IMR-90 (cell line): ENCODE data around the gene KRTAP9-1. TPM values are rescaled to one million over a fixed set of nuclear protein-coding genes. Genes with fewer than 3 reads are reported as not detected.
"Not testable (repeated sequence)": the region's sequence is repeated elsewhere in the genome, so short reads cannot be mapped to it uniquely, and the experiment has no call there.

Experiments used
- ATAC-seq: fragments of 200-7000 bp; cut with Tn5 transposase; 2 replicates; pipeline ENCODE4 v1.9.1; 2020; ENCODE audit warnings: low read depth, mild to moderate bottlenecking, moderate library complexity
- BruUV-seq: library from RNA; stranded (reverse); fragments of 400-500 nt; replicated peaks from 2 replicates; lab custom pipeline; 2021; lab: Mats Ljungman, UMichigan
- CTCF ChIA-PET: fragments of 300-600 bp; formaldehyde crosslinking; extraction: SDS; loops from one replicate; lab custom pipeline; 2021; ENCODE audit warnings: antibody characterized with exemption; lab: Yijun Ruan, JAX
- POLR2A ChIA-PET: fragments of 300-600 bp; sonication (Branson Sonifier 250); formaldehyde crosslinking; loops from one replicate; lab custom pipeline; 2022; ENCODE audit warnings: antibody characterized with exemption; ENCODE audit not compliant: unreplicated experiment; lab: Charles Lee
- DNase-seq: peaks from one replicate; pipeline ENCODE4 v3.0.0; 2013
- H2AFZ ChIP-seq: replicated peaks from 2 replicates; pipeline ENCODE3; 2013; ENCODE audit warnings: low read length, mild to moderate bottlenecking; ENCODE audit not compliant: poor library complexity
- H2AK5ac ChIP-seq: 2 replicates; pipeline ENCODE4 v1.6.1; 2013; ENCODE audit warnings: low read depth, low read length, inconsistent platforms
- H2AK9ac ChIP-seq: replicated peaks from 2 replicates; pipeline ENCODE3; 2013; ENCODE audit warnings: mild to moderate bottlenecking, low read depth, low read length, moderate library complexity; ENCODE audit not compliant: poor library complexity
- H2BK120ac ChIP-seq: 2 replicates; pipeline ENCODE4 v1.6.1; 2013; ENCODE audit warnings: low read depth, low read length, inconsistent platforms
- H2BK15ac ChIP-seq: 3 replicates; pipeline ENCODE4 v1.6.1; 2013; ENCODE audit warnings: low read depth, low read length, inconsistent platforms
- H2BK20ac ChIP-seq: 2 replicates; pipeline ENCODE4 v1.6.1; 2013; ENCODE audit warnings: low read depth, mild to moderate bottlenecking, inconsistent platforms, low read length, moderate library complexity
- H2BK5ac ChIP-seq: 2 replicates; pipeline ENCODE4 v1.6.1; 2013; ENCODE audit warnings: mild to moderate bottlenecking, low read depth, low read length, inconsistent platforms; ENCODE audit not compliant: poor library complexity, severe bottlenecking
- H3K14ac ChIP-seq: replicated peaks from 2 replicates; pipeline ENCODE4 v1.6.1; 2013; ENCODE audit warnings: low read depth, low read length, inconsistent platforms
- H3K18ac ChIP-seq: 2 replicates; pipeline ENCODE4 v1.6.1; 2013; ENCODE audit warnings: low read depth, low read length, control low read depth
- H3K23ac ChIP-seq: 2 replicates; pipeline ENCODE4 v1.6.1; 2013; ENCODE audit warnings: low read depth, low read length, inconsistent platforms
- H3K27ac ChIP-seq: 2 replicates; pipeline ENCODE4 v1.5.1; 2013; ENCODE audit warnings: mild to moderate bottlenecking, control low read depth, low read length; ENCODE audit not compliant: insufficient read depth
- H3K27me3 ChIP-seq: 2 replicates; pipeline ENCODE4 v1.6.1; 2013; ENCODE audit warnings: low read length; ENCODE audit not compliant: control insufficient read depth, insufficient read depth
- H3K36me3 ChIP-seq: 2 replicates; pipeline ENCODE4 v1.6.1; 2013; ENCODE audit warnings: low read length, mixed read lengths; ENCODE audit not compliant: control insufficient read depth, insufficient read depth
- H3K4ac ChIP-seq: 2 replicates; pipeline ENCODE4 v1.6.1; 2013; ENCODE audit warnings: low read depth, low read length, inconsistent platforms
- H3K4me1 ChIP-seq: 2 replicates; pipeline ENCODE4 v1.6.1; 2013; ENCODE audit warnings: low read length, mixed read lengths; ENCODE audit not compliant: control insufficient read depth, insufficient read depth
- H3K4me2 ChIP-seq: 2 replicates; pipeline ENCODE4 v1.6.1; 2013; ENCODE audit warnings: low read depth, mild to moderate bottlenecking, control low read depth, low read length, moderate library complexity
- H3K4me3 ChIP-seq: 2 replicates; pipeline ENCODE4 v1.5.1; 2013; ENCODE audit warnings: low read depth, mild to moderate bottlenecking, control low read depth, low read length, moderate library complexity; ENCODE audit not compliant: insufficient read depth
- H3K56ac ChIP-seq: 2 replicates; pipeline ENCODE4 v1.6.1; 2013; ENCODE audit warnings: low read length, inconsistent platforms; ENCODE audit not compliant: insufficient read depth; ENCODE audit errors: extremely low read depth
- H3K79me1 ChIP-seq, 2 experiments: 2 replicates each; pipeline ENCODE4 v1.6.1; 2013; ENCODE audit warnings: low read length in 2 of 2, inconsistent platforms in 1 of 2, low read depth in 1 of 2
- H3K9ac ChIP-seq: 2 replicates; pipeline ENCODE4 v1.6.1; 2013; ENCODE audit warnings: low read depth, low read length, control low read depth
- H3K9me1 ChIP-seq: 2 replicates; pipeline ENCODE4 v1.6.1; 2013; ENCODE audit warnings: low read length, inconsistent platforms; ENCODE audit not compliant: insufficient read depth
- H3K9me3 ChIP-seq: 2 replicates; pipeline ENCODE4 v1.6.1; 2013; ENCODE audit warnings: low read length; ENCODE audit not compliant: control insufficient read depth, insufficient read depth
- H4K20me1 ChIP-seq: 2 replicates; pipeline ENCODE4 v1.6.1; 2013; ENCODE audit warnings: low read length, inconsistent platforms; ENCODE audit not compliant: insufficient read depth
- H4K5ac ChIP-seq: 2 replicates; pipeline ENCODE4 v1.6.1; 2013; ENCODE audit warnings: mild to moderate bottlenecking, low read depth, low read length, control low read depth
- H4K8ac ChIP-seq, 2 experiments: 2 replicates each; pipeline ENCODE4 v1.6.1; 2013; ENCODE audit warnings: low read depth in 2 of 2, low read length in 2 of 2, control low read depth in 1 of 2, inconsistent platforms in 1 of 2
- H4K91ac ChIP-seq: 2 replicates; pipeline ENCODE4 v1.6.1; 2013; ENCODE audit warnings: low read depth, low read length, inconsistent platforms; ENCODE audit not compliant: insufficient read depth
- CTCF ChIP-seq: conservative IDR thresholded peaks from 2 replicates; pipeline ENCODE4 v1.5.1; 2012; ENCODE audit warnings: mild to moderate bottlenecking, low read depth, low read length, improper control_type of control experiment
- FOS ChIP-seq: fragments of 150-350 bp; IDR thresholded peaks from 2 replicates; pipeline ENCODE4 v1.6.1; 2016; ENCODE audit warnings: low read depth, low read length
- MXI1 ChIP-seq: IDR thresholded peaks from 2 replicates; pipeline ENCODE4 v1.6.1; 2012; ENCODE audit warnings: low read depth, mild to moderate bottlenecking, low read length, moderate library complexity, borderline replicate concordance
- NFE2L2 ChIP-seq: fragments of 150-350 bp; IDR thresholded peaks from 2 replicates; pipeline ENCODE4 v1.6.1; 2016; ENCODE audit warnings: low read depth, mild to moderate bottlenecking, low read length
- RAD21 ChIP-seq: IDR thresholded peaks from 2 replicates; pipeline ENCODE4 v1.6.1; 2012; ENCODE audit warnings: low read length, improper control_type of control experiment
- RFX5 ChIP-seq: IDR thresholded peaks from 2 replicates; pipeline ENCODE4 v1.8.0; 2012; ENCODE audit warnings: low read depth, mild to moderate bottlenecking, low read length, moderate library complexity
- WGBS, 2 experiments: methylation state at CpG; one replicate each; pipeline versions ENCODE4 v1.1.5 to v1.1.7; 2013; ENCODE audit warnings: missing lambda C conversion rate in 2 of 2; ENCODE audit not compliant: insufficient read length in 1 of 2; ENCODE audit errors: extremely low coverage in 2 of 2; 5-methylcytosine and 5-hydroxymethylcytosine counted together
- dilution Hi-C: fragments of 300-500 bp; cut with HindIII; formaldehyde crosslinking; loops from one replicate; pipeline ENCODE4 v1.14.3; 2018; ENCODE audit warnings: low sequenced_read_pairs; ENCODE audit not compliant: unreplicated experiment
- in situ Hi-C: fragments of 300-500 bp; cut with MboI; formaldehyde crosslinking; loops from 3 replicates; pipeline ENCODE4 v1.14.3; 2019; ENCODE audit warnings: low sequenced_read_pairs, inconsistent platforms, mixed read lengths
- intact Hi-C: fragments of 100-400 bp; cut with micrococcal nuclease; formaldehyde crosslinking; loops from 2 replicates; pipeline ENCODE4 v1.10.0; 2022
- polyA plus RNA-seq, 3 experiments: library from polyadenylated mRNA; depleted of rRNA; stranded (reverse); fragments of >200 nt; gene quantifications; 2 replicates each; pipeline ENCODE4 v1.2.3, GENCODE V29; 2012; ENCODE audit warnings: low replicate concordance in 1 of 3
- total RNA-seq: library from RNA; depleted of rRNA; stranded (reverse); fragments of >200 nt; gene quantifications from 2 replicates; pipeline ENCODE4 v1.2.3, GENCODE V29; 2012
- TF ChIP-seq, protein P1 (sequence below): fragments of 150-350 bp; IDR thresholded peaks from 2 replicates; pipeline ENCODE4 v1.6.1; 2017; ENCODE audit warnings: mild to moderate bottlenecking, antibody characterized with exemption, low read length, low read depth

KRTAP9-1 gene
- total and polyA plus RNA-seq, 2 of the 4 experiments (the other 2 are of a cell fraction), result not detected

DNA sequence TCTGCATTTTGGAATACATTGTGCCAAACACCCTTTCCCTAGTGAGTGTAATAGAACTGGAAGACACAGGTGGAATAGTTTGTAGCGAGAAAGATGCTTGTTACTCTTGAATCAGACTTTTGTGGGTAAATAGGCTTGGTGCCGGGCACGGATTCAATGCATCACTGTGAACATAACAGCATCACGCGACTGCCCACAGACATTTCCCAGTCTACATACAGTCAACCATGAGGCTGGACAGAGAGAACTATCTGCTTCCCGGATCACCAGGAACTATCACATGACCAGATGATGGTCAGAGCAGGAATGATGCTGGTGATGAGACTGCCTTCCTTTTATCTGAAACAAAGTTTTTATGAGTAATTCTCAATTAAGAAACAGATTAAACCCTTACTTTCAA is 36.4 kb downstream of the KRTAP9-1 start:
- H3K4me2 ChIP-seq, result no peak overlapping the region
- H3K36me3 ChIP-seq, result no peaks in the 10 kb centered on the region
- H3K27me3 ChIP-seq, result peaks cover 4% of the 10 kb centered on the region; the same call in 1 of the 2 replicates
- no peaks in the 10 kb centered on the region for H4K20me1 ChIP-seq
- in situ Hi-C loops (no loop called here), dilution Hi-C loops (no loop called here), intact Hi-C loops (no loop called here)
- no peaks in the 10 kb centered on the region for H3K4me1 ChIP-seq
- no peaks in the 10 kb centered on the region; the same call in 1 of the 2 replicates for H3K9me1 ChIP-seq
- ATAC-seq (no peak), DNase-seq (no peak)
- ChIA-PET CTCF (no interaction called here), POLR2A (no interaction called here)
- no peak overlapping the region for H2AK9ac ChIP-seq
- H3K14ac ChIP-seq, result no peak overlapping the region; the same call in 1 of the 2 replicates
- no peak overlapping the region for H3K27ac ChIP-seq
- no peak overlapping the region for H4K91ac ChIP-seq
- H3K9ac ChIP-seq, result no peak overlapping the region
- H3K56ac ChIP-seq, result no peak overlapping the region
- H4K8ac ChIP-seq, result no peak overlapping the region
- H3K79me1 ChIP-seq, result no peaks in the 10 kb centered on the region
- H2BK120ac ChIP-seq, result no peak overlapping the region
- BruUV-seq, result no TSS peak
- H3K4me3 ChIP-seq, result no peak overlapping the region
- H2BK5ac ChIP-seq, result no peak overlapping the region
- no peak overlapping the region for H2AK5ac ChIP-seq
- H2AFZ ChIP-seq, result no peak overlapping the region
- H3K4ac ChIP-seq, result no peak overlapping the region
- H3K9me3 ChIP-seq, result no peaks in the 10 kb centered on the region
- H2BK15ac ChIP-seq, result no peak overlapping the region
- H3K23ac ChIP-seq, result no peak overlapping the region
- no peak overlapping the region for H4K5ac ChIP-seq
- WGBS, 2 experiments, result no CpG with 5 or more reads among the region's 6 CpGs
- no peak overlapping the region for H2BK20ac ChIP-seq
- TF ChIP-seq CTCF (no peak), FOS (no peak), MXI1 (no peak), RFX5 (no peak), NFE2L2 (no peak), RAD21 (no peak)
- TF ChIP-seq, protein P1, sequence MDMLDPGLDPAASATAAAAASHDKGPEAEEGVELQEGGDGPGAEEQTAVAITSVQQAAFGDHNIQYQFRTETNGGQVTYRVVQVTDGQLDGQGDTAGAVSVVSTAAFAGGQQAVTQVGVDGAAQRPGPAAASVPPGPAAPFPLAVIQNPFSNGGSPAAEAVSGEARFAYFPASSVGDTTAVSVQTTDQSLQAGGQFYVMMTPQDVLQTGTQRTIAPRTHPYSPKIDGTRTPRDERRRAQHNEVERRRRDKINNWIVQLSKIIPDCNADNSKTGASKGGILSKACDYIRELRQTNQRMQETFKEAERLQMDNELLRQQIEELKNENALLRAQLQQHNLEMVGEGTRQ, result no peak
- no peak overlapping the region for H3K18ac ChIP-seq

- dilution Hi-C loops, H4K91ac ChIP-seq, H4K8ac ChIP-seq, ATAC-seq, H3K56ac ChIP-seq, H3K23ac ChIP-seq, H3K36me3 ChIP-seq, H4K20me1 ChIP-seq, H4K5ac ChIP-seq, H3K4me3 ChIP-seq, H2BK120ac ChIP-seq, H3K14ac ChIP-seq, H3K9ac ChIP-seq, H3K4me1 ChIP-seq, H3K27me3 ChIP-seq, H2AFZ ChIP-seq, H2BK5ac ChIP-seq, H3K18ac ChIP-seq, H3K4me2 ChIP-seq, H2BK20ac ChIP-seq, H2BK15ac ChIP-seq, H3K9me1 ChIP-seq, H3K9me3 ChIP-seq, H2AK9ac ChIP-seq, H3K79me1 ChIP-seq, CTCF ChIA-PET, BruUV-seq, H3K4ac ChIP-seq, intact Hi-C loops, H3K27ac ChIP-seq, in situ Hi-C loops, DNase-seq, POLR2A ChIA-PET, H2AK5ac ChIP-seq: not testable (repeated sequence)
- WGBS, 2 experiments, result 60% methylated on average over 1 of the region's 4 CpGs; no CpG with 5 or more reads in 1 of the 2 experiments
Measured at GRCh38 chr17:41226598-41227095, 37.0 kb downstream of the KRTAP9-1 start, which contains the start of gene KRTAP9-2. TSS of gene KRTAP9-2 (plus strand) at chr17:41226648. CDS start at chr17:41226655, 7 bp downstream.
